ENCODE results near the gene EMILIN2. TPM values are rescaled to one million over a fixed set of nuclear protein-coding genes. Genes with fewer than 3 reads are reported as not detected.

Gene EMILIN2
- total and polyA plus RNA-seq, 2 donors (not counting 1 experiment from before 2014, with no cell fraction given) = 2.5 to 48.2 TPM

GRCh38 chr18:2872095-2872494 is 25.3 kb downstream of the EMILIN2 start:
- Histone ChIP-seq H3K9ac (ENCODE audit: low read length) (no peak overlapping the region), H3K27ac (ENCODE audit: low read length in 2 of 2) (no peak overlapping the region), H3K4me1 (ENCODE audit: control insufficient read depth in 2 of 2, insufficient read depth in 2 of 2, low read length in 2 of 2) (no peaks in the 10 kb centered on the region), H2AFZ (ENCODE audit: insufficient read depth, low read depth, low read length, poor library complexity, severe bottlenecking) (no peak overlapping the region), H3K4me2 (replicated peaks; ENCODE audit: low read depth, low read length, poor library complexity, severe bottlenecking) (no peak overlapping the region), H4K20me1 (ENCODE audit: control insufficient read depth, insufficient read depth, low read length, poor library complexity, severe bottlenecking) (no peaks in the 10 kb centered on the region), H3K4me3 (ENCODE audit: control extremely low read depth in 1 of 5, extremely low read depth in 1 of 5, insufficient read depth in 1 of 5, low read depth in 2 of 5, low read length in 4 of 5) (no peak overlapping the region), H3K79me2 (ENCODE audit: control insufficient read depth, insufficient read depth, low read length) (no peaks in the 10 kb centered on the region), H3K36me3 (replicated peaks in 1 of 2; ENCODE audit: control extremely low read depth in 1 of 2, control insufficient read depth in 1 of 2, extremely low read depth in 1 of 2, insufficient read depth in 2 of 2, low read length in 1 of 2) (no peaks in the 10 kb centered on the region), H3K9me3 (ENCODE audit: control extremely low read depth in 1 of 3, control insufficient read depth in 2 of 3, insufficient read depth in 1 of 3, low read length in 2 of 3) (no peaks in the 10 kb centered on the region), H3K27me3 (replicated peaks in 1 of 4; ENCODE audit: control extremely low read depth in 1 of 4, control insufficient read depth in 3 of 4, insufficient read depth in 4 of 4, low read length in 3 of 4) (no peaks in the 10 kb centered on the region)
- DNase-seq = no peak
- no peak overlapping the region for H3K4me3 Mint-ChIP-seq
- ATAC-seq (ENCODE audit: low read depth) = no peak
- no peaks in the 10 kb centered on the region for H3K9me3 Mint-ChIP-seq (ENCODE audit: insufficient read depth)
- intact Hi-C loops (cut with micrococcal nuclease) = no loop called here
- ChIA-PET POLR2A (no interaction called here), CTCF (no interaction called here)
- no peaks in the 10 kb centered on the region for H3K27me3 Mint-ChIP-seq
- no peaks in the 10 kb centered on the region for H3K4me1 Mint-ChIP-seq
- TF ChIP-seq EZH2 (IDR thresholded peaks at IDR 0.05; ENCODE audit: borderline replicate concordance, insufficient read depth, low read depth, low read length, poor library complexity, severe bottlenecking) (no peak), CTCF (IDR thresholded peaks at IDR 0.05) (no peak)
- 96% methylated on average over 4 of the region's 6 CpGs for WGBS (ENCODE audit: insufficient coverage)
- no peak overlapping the region for H3K27ac Mint-ChIP-seq

GRCh38 chr18:2874765-2875164 is 28.0 kb downstream of the EMILIN2 start:
- H3K27ac Mint-ChIP-seq = no peak overlapping the region
- no peak for TF ChIP-seq CTCF (IDR thresholded peaks at IDR 0.05)

More at GRCh38 chr18:2874765-2875164, 28.0 kb downstream of the EMILIN2 start:
- no peaks in the 10 kb centered on the region for H3K9me3 ChIP-seq (ENCODE audit: control extremely low read depth in 1 of 3, control insufficient read depth in 2 of 3, insufficient read depth in 1 of 3, low read length in 2 of 3)
- intact Hi-C loops (cut with micrococcal nuclease) = no loop called here
- Mint-ChIP-seq H3K9me3 (ENCODE audit: insufficient read depth) (no peaks in the 10 kb centered on the region), H3K4me3 (no peak overlapping the region), H3K4me1 (no peaks in the 10 kb centered on the region), H3K27me3 (peaks cover 11% of the 10 kb centered on the region)
- H3K9ac ChIP-seq (ENCODE audit: low read length) = no peak overlapping the region
- H3K4me1 ChIP-seq (ENCODE audit: control insufficient read depth in 2 of 2, insufficient read depth in 2 of 2, low read length in 2 of 2) = no peaks in the 10 kb centered on the region
- no peaks in the 10 kb centered on the region for H3K79me2 ChIP-seq (ENCODE audit: control insufficient read depth, insufficient read depth, low read length)
- no peak overlapping the region for H3K4me3 ChIP-seq (ENCODE audit: control extremely low read depth in 1 of 5, extremely low read depth in 1 of 5, insufficient read depth in 1 of 5, low read depth in 2 of 5, low read length in 4 of 5)
- peaks cover 0 to 5% (median 2%) of the 10 kb centered on the region in 4 experiments for H3K27me3 ChIP-seq (replicated peaks in 1 of 4; ENCODE audit: control extremely low read depth in 1 of 4, control insufficient read depth in 3 of 4, insufficient read depth in 4 of 4, low read length in 3 of 4)
- no peaks in the 10 kb centered on the region for H3K36me3 ChIP-seq (replicated peaks in 1 of 2; ENCODE audit: control extremely low read depth in 1 of 2, control insufficient read depth in 1 of 2, extremely low read depth in 1 of 2, insufficient read depth in 2 of 2, low read length in 1 of 2)
- ATAC-seq (ENCODE audit: low read depth) (no peak), DNase-seq (no peak)
- H2AFZ ChIP-seq (ENCODE audit: insufficient read depth, low read depth, low read length, poor library complexity, severe bottlenecking) = no peak overlapping the region
- 89% methylated on average over 7 of the region's 7 CpGs for WGBS (ENCODE audit: insufficient coverage)
- no peak overlapping the region for H3K27ac ChIP-seq (ENCODE audit: low read length in 2 of 2)
- CTCF ChIA-PET = no interaction called here
- no peak overlapping the region for H3K4me2 ChIP-seq (replicated peaks; ENCODE audit: low read depth, low read length, poor library complexity, severe bottlenecking)
- POLR2A ChIA-PET = no interaction called here
- H4K20me1 ChIP-seq (ENCODE audit: control insufficient read depth, insufficient read depth, low read length, poor library complexity, severe bottlenecking) = no peaks in the 10 kb centered on the region
